ENCODE measurements around the gene ANKRD44. TPM values are rescaled to one million over a fixed set of nuclear protein-coding genes. Genes with fewer than 3 reads are reported as not detected.

ANKRD44 gene
- total and polyA plus RNA-seq, 2 of the 8 experiments (the other 6 are each of a cell fraction or from before 2014, with no cell fraction given), result 1.2 to 1.3 TPM

- TF ChIP-seq CTBP2 (IDR thresholded peaks at IDR 0.05; ENCODE audit: borderline replicate concordance, insufficient read depth, insufficient read length, low read length) (no peak), NRF1 (IDR thresholded peaks at IDR 0.05; ENCODE audit: low read depth, low read length) (no peak), CREB1 (IDR thresholded peaks at IDR 0.05) (no peak)
- TF ChIP-seq, protein P1, sequence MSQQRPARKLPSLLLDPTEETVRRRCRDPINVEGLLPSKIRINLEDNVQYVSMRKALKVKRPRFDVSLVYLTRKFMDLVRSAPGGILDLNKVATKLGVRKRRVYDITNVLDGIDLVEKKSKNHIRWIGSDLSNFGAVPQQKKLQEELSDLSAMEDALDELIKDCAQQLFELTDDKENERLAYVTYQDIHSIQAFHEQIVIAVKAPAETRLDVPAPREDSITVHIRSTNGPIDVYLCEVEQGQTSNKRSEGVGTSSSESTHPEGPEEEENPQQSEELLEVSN (IDR thresholded peaks at IDR 0.05), result no peak
Measured at GRCh38 chr2:197212344-197213262, 98.0 kb downstream of the ANKRD44 start (continued).

All from H1 (cell line).